ENCODE data around the gene PRRX1.

PRRX1 gene

GRCh38 chr1:170770254-170770653, 106.3 kb downstream of the PRRX1 start:
- DNase-seq (ENCODE audit: low spot score), result no peak

DNA sequence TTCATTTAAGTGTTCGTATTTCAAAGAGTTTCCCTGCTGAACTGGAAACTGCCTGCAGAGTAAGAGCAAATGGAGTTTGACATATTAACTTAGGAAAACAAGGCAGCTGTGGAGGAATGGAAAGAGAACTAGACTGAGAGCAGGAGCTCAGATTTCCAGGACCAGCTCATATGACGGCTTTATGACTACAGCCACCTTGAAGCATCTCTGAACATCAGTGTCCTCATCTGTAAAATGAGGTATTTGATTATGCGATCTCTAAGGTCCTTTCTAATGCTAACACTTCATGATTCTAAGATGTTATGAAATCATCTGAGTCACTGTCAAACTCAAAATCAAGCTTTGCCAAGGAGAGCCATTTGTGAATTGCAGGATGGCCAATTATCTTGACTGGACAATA, 112.3 kb downstream of the PRRX1 start:
- no peak for DNase-seq (ENCODE audit: low spot score)

DNA sequence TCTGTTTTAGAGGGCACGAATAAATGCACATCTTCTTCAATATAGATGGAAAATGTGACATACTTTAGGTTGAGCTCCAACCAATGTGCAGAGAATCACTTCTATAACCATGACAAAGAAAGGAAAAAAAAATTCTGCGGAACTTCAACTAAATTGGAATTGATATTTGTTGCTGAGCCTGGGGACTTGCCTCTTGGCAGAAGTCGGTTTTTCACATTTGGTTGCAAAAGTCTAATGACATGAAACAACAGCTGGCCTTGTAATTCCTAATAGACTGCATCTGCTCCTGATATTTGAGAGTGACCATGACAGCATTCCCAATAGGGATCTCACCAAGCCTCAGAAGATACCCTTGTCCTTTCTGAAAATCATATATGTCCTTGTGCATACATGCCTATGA, 112.8 kb downstream of the PRRX1 start:
- no peak for DNase-seq (ENCODE audit: low spot score)
